ENCODE data around the gene NUP35.

Gene NUP35

DNA sequence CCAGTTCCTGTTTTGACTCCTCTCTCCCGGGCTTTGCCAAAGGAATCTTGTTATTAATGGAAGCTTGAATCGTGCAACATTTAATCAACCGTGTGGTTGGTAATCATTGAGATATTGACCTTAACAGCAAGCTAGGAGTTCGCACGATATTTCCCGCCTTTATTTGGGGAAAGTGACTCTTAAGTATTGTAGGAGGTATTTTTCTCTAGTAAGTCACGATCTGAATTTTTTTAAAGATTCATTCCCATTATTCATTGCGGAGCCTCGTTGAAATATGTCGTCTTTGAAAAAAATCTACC is 663 bp downstream of the NUP35 start:
- TF ChIP-seq SIN3A (IDR thresholded peaks at IDR 0.05; ENCODE audit: borderline replicate concordance, insufficient read depth, low read length), result no peak
- TF ChIP-seq, protein P1, sequence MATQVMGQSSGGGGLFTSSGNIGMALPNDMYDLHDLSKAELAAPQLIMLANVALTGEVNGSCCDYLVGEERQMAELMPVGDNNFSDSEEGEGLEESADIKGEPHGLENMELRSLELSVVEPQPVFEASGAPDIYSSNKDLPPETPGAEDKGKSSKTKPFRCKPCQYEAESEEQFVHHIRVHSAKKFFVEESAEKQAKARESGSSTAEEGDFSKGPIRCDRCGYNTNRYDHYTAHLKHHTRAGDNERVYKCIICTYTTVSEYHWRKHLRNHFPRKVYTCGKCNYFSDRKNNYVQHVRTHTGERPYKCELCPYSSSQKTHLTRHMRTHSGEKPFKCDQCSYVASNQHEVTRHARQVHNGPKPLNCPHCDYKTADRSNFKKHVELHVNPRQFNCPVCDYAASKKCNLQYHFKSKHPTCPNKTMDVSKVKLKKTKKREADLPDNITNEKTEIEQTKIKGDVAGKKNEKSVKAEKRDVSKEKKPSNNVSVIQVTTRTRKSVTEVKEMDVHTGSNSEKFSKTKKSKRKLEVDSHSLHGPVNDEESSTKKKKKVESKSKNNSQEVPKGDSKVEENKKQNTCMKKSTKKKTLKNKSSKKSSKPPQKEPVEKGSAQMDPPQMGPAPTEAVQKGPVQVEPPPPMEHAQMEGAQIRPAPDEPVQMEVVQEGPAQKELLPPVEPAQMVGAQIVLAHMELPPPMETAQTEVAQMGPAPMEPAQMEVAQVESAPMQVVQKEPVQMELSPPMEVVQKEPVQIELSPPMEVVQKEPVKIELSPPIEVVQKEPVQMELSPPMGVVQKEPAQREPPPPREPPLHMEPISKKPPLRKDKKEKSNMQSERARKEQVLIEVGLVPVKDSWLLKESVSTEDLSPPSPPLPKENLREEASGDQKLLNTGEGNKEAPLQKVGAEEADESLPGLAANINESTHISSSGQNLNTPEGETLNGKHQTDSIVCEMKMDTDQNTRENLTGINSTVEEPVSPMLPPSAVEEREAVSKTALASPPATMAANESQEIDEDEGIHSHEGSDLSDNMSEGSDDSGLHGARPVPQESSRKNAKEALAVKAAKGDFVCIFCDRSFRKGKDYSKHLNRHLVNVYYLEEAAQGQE (IDR thresholded peaks at IDR 0.05; ENCODE audit: insufficient read depth in 1 of 2, low read depth in 2 of 2, low read length in 2 of 2), result no peak
- no peak for TF ChIP-seq FOXP2 (optimal IDR thresholded peaks at IDR 0.05; ENCODE audit: borderline replicate concordance, extremely low read depth, extremely low read length, insufficient read depth)
- no peak; the same call in 1 of the 2 replicates for TF ChIP-seq TAF1 (IDR thresholded peaks at IDR 0.05; ENCODE audit: borderline replicate concordance, insufficient read depth, low read length)

DNA sequence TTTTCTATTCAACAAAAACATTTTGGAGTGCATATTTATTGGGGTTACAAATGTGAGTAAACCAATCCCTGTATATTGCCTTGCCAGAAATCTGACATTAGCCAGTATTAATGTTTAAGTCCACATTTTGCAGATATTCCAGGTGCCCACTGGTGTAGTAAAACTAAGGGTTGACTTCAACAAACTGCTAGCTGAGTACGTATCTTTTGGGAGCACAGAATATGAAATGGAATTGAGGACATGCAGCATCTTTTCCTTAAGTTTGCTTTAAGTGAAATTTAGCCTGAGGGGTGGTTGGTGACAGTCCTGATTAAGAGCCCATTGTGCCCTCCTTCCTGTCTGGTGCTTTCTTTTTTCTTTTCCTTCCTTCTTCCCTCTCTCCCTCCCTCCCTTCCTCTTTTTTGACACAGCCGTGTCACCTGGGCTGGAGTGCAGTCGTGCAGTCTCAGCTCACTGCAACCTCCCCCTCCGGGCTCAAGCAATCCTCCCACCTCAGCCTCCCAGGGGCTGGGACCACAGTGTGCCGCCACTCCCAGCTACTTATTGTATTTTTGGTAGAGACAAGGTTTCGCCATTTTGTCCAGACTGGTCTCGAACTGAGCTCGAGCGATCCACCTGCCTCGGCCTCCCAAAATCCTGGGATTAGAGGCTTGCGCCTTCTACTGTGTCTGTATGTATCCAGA is 1.6 kb downstream of the NUP35 start:
- TF ChIP-seq POLR2AphosphoS5 (IDR thresholded peaks at IDR 0.05; ENCODE audit: low read depth, low read length) (no peak), SIN3A (IDR thresholded peaks at IDR 0.05; ENCODE audit: borderline replicate concordance, insufficient read depth, low read length) (no peak), FOXP2 (optimal IDR thresholded peaks at IDR 0.05; ENCODE audit: borderline replicate concordance, extremely low read depth, extremely low read length, insufficient read depth) (no peak), TAF1 (IDR thresholded peaks at IDR 0.05; ENCODE audit: borderline replicate concordance, insufficient read depth, low read length) (no peak)
- TF ChIP-seq, protein P1 (IDR thresholded peaks at IDR 0.05; ENCODE audit: insufficient read depth in 1 of 2, low read depth in 2 of 2, low read length in 2 of 2), result no peak

DNA sequence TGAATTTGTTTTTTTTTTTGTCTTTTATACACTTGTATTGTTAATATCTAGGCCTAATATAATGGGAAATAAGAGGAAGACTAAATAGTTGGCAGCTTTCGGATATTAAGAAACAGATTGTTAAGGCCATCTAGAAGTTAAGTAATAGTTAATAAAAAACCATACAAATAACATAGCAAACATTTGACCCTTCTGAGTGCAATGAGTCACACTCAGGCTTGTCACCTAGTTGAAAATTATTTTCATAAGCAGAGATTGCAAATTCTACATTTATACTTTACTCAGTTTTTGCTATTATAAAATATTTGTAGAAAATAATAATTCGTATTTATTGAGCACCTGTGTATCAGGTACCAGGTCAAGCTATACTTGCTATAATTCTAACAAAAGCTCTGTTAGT is 2.4 kb downstream of the NUP35 start:
- TF ChIP-seq FOXP2 (optimal IDR thresholded peaks at IDR 0.05; ENCODE audit: borderline replicate concordance, extremely low read depth, extremely low read length, insufficient read depth) (no peak), POLR2AphosphoS5 (IDR thresholded peaks at IDR 0.05; ENCODE audit: low read depth, low read length) (no peak), SIN3A (IDR thresholded peaks at IDR 0.05; ENCODE audit: borderline replicate concordance, insufficient read depth, low read length) (no peak), TAF1 (IDR thresholded peaks at IDR 0.05; ENCODE audit: borderline replicate concordance, insufficient read depth, low read length) (no peak)
- TF ChIP-seq, protein P1 (IDR thresholded peaks at IDR 0.05; ENCODE audit: insufficient read depth in 1 of 2, low read depth in 2 of 2, low read length in 2 of 2), result no peak

DNA sequence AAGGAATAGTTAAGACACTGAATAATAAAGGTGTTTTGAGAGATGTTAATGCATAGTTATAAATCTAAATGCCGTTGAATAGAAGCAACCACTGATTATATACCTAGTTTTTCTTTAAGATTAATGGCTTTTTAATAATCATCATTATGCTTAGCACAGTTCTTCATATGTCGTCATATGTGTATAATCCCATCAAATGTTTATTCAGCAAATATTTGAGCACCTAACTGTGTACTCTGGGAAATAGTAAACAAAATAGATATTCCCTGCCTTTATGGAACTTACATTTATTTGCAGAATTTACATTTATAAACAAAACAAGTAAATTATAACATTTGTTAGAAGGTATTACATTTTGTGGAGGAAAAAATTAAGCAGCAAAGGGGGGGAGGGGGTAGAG is 9.8 kb downstream of the NUP35 start:
- TF ChIP-seq TAF1 (IDR thresholded peaks at IDR 0.05; ENCODE audit: borderline replicate concordance, insufficient read depth, low read length), result no peak
- TF ChIP-seq, protein P1 (IDR thresholded peaks at IDR 0.05; ENCODE audit: insufficient read depth in 1 of 2, low read depth in 2 of 2, low read length in 2 of 2), result no peak
- TF ChIP-seq POLR2AphosphoS5 (IDR thresholded peaks at IDR 0.05; ENCODE audit: low read depth, low read length), result no peak
- TF ChIP-seq FOXP2 (optimal IDR thresholded peaks at IDR 0.05; ENCODE audit: borderline replicate concordance, extremely low read depth, extremely low read length, insufficient read depth), result no peak
- no peak for TF ChIP-seq SIN3A (IDR thresholded peaks at IDR 0.05; ENCODE audit: borderline replicate concordance, insufficient read depth, low read length)

DNA sequence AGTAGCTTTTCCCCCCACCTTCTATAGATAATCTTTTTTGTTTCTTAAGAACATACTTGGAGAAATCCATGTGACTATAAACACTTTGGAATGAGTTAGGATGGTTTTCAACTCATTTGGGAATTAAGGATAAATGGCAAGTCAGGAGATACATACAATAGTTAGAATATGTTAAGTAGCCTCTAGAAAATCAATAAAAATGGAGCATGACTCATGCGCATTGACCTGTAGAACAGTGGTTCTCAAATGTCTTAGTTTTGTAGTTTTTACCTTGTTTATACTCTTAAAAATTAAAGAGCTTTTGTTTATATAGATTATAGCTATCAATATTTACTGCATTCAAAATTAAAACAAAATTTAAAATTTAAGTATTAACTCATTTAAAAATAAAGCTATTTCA is 24.7 kb downstream of the NUP35 start:
- TF ChIP-seq SIN3A (IDR thresholded peaks at IDR 0.05; ENCODE audit: borderline replicate concordance, insufficient read depth, low read length), result no peak
- no peak for TF ChIP-seq POLR2AphosphoS5 (IDR thresholded peaks at IDR 0.05; ENCODE audit: low read depth, low read length)
- no peak for TF ChIP-seq TAF1 (IDR thresholded peaks at IDR 0.05; ENCODE audit: borderline replicate concordance, insufficient read depth, low read length)
- TF ChIP-seq, protein P1 (IDR thresholded peaks at IDR 0.05; ENCODE audit: insufficient read depth in 1 of 2, low read depth in 2 of 2, low read length in 2 of 2), result no peak
- TF ChIP-seq FOXP2 (optimal IDR thresholded peaks at IDR 0.05; ENCODE audit: borderline replicate concordance, extremely low read depth, extremely low read length, insufficient read depth), result no peak
